H1 (cell line): ENCODE results near the gene ITGB5. TPM values are rescaled to one million over a fixed set of nuclear protein-coding genes. Genes with fewer than 3 reads are reported as not detected.

Source experiments
- E2F6 ChIP-seq: IDR thresholded peaks from 2 replicates; pipeline ENCODE4 v1.6.1; 2012; ENCODE audit warnings: inconsistent platforms
- MAX ChIP-seq: IDR thresholded peaks from 2 replicates; pipeline ENCODE4 v1.6.1; 2012; ENCODE audit warnings: inconsistent platforms
- POLR2A ChIP-seq, 2 experiments: IDR thresholded peaks; 1 replicate in 1 of 2; 2 replicates in 1 of 2; pipeline ENCODE4 v1.6.1; 2011; ENCODE audit warnings: low read depth in 2 of 2, low read length in 2 of 2, mild to moderate bottlenecking in 2 of 2; ENCODE audit errors: control extremely low read depth in 1 of 2
- RAD21 ChIP-seq, 2 experiments: IDR thresholded peaks in 1 of 2; conservative IDR thresholded peaks in 1 of 2; 2 replicates each; pipeline ENCODE4 v1.6.1; 2011; ENCODE audit warnings: low read depth in 2 of 2, low read length in 2 of 2, improper control_type of control experiment in 1 of 2, inconsistent platforms in 1 of 2, mild to moderate bottlenecking in 1 of 2, moderate library complexity in 1 of 2
- SRF ChIP-seq: IDR thresholded peaks from 2 replicates; pipeline ENCODE4 v1.6.1; 2011; ENCODE audit warnings: mild to moderate bottlenecking, low read depth, low read length, moderate library complexity
- TAF7 ChIP-seq: optimal IDR thresholded peaks from 2 replicates; pipeline ENCODE3; 2011; ENCODE audit warnings: low read depth, mild to moderate bottlenecking, inconsistent platforms, low read length, moderate library complexity, borderline replicate concordance
- TBP ChIP-seq: IDR thresholded peaks from 2 replicates; pipeline ENCODE4 v1.6.1; 2011; ENCODE audit warnings: low read depth, low read length, improper control_type of control experiment
- polyA plus RNA-seq, 7 experiments: library from polyadenylated mRNA; depleted of rRNA in 3 of 7; stranded (reverse) in 5 of 7; unstranded in 2 of 7; fragments of >200 nt in 5 of 7; fragments of 200-250 nt in 2 of 7; gene quantifications; 1 replicate in 5 of 7; 2 replicates in 1 of 7; 4 replicates in 1 of 7; pipeline versions ENCODE4 v1.2.1 to v1.2.3, GENCODE V29; 2011 to 2013; ENCODE audit warnings: missing spikeins in 2 of 7, mixed read lengths in 2 of 7
- total RNA-seq: library from RNA; stranded (reverse); fragmentation: NEBNext Ultra II Directional; extraction: Animal tissue kit (Norgen Biotek cat#: 25700); gene quantifications from 2 replicates; pipeline ENCODE4 v1.2.1, GENCODE V29; 2021
- TF ChIP-seq, protein P1 (sequence below): IDR thresholded peaks from 2 replicates; pipeline ENCODE4 v1.6.1; 2011; ENCODE audit warnings: low read depth, mild to moderate bottlenecking, low read length; ENCODE audit not compliant: insufficient read depth

ITGB5 gene
- total and polyA plus RNA-seq, 2 of the 8 experiments (the other 6 are each of a cell fraction or from before 2014, with no cell fraction given) = 101 to 268 TPM

DNA sequence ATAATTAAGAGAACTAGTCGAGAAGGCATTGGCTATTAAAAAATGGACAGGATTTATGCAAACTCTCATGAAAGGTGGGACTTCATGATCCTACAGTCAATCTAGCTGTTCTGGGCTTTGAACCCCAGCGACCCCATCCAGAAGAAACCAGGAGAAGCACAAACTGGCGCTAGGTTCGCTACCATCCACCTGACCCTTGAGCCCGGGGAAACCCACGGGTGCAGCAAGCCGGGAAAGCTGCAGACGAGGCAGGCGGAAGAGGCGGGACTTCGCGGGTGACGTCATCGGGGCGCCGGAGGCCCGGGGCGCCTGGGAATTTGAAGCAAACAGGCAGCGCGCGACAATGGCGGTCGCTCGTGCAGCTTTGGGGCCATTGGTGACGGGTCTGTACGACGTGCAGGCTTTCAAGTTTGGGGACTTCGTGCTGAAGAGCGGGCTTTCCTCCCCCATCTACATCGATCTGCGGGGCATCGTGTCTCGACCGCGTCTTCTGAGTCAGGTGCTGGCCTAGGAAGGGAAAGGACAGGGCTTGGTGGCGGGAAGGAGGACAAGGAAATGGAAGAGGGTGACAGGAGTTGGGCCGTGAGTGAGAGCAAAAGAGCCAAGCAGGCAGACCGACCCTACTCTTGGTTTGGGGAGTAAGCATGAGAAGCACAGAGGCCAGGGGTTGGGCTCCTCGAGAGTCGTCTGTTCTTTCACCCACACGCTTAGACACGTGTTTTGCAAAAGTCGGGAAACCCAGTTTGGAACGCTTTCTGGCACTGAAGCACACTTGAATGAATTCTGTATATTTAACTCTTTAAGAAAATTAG, 156.8 kb downstream of the ITGB5 start, which contains the start of gene UMPS (continued):
- TF ChIP-seq, protein P1, sequence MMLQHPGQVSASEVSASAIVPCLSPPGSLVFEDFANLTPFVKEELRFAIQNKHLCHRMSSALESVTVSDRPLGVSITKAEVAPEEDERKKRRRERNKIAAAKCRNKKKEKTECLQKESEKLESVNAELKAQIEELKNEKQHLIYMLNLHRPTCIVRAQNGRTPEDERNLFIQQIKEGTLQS = peak; percentile 64; the same call in 1 of the 2 replicates
- TF ChIP-seq POLR2A (IDR thresholded peaks at IDR 0.05; ENCODE audit: control extremely low read depth in 1 of 2, low read depth in 2 of 2, low read length in 2 of 2) (peak; percentile 91 to 96), E2F6 (peak; percentile 48; the same call in 1 of the 2 replicates), SRF (peak; percentile 64), RAD21 (IDR thresholded peaks at IDR 0.05 in 1 of 2, conservative IDR thresholded peaks at IDR 0.05 in 1 of 2; ENCODE audit: low read depth in 2 of 2, low read length in 2 of 2) (no peak; a peak in 1 of 4 replicates), TAF7 (peak; percentile 80), TBP (peak; percentile 89), MAX (peak; percentile 70)
